MM.1S (cell line): ENCODE results near the gene ADCY9.

ENCODE experiments used
- DNase-seq: peaks from one replicate; pipeline ENCODE4 v3.0.0-alpha.2; 2015
- H2AFZ ChIP-seq: fragments of 300-600 bp; sonication (generic); 2 replicates; pipeline ENCODE4 v1.6.0; 2016; ENCODE audit warnings: antibody characterized with exemption, low read length
- H3F3A ChIP-seq: fragments of 300-600 bp; sonication (generic); 2 replicates; pipeline ENCODE4 v1.6.1; 2016; ENCODE audit warnings: mild to moderate bottlenecking, antibody characterized with exemption, low read length, moderate library complexity, mixed read lengths; ENCODE audit not compliant: insufficient read depth
- H3K27ac ChIP-seq: fragments of 300-600 bp; sonication (generic); 2 replicates; pipeline ENCODE4 v1.5.1; 2016; ENCODE audit warnings: mild to moderate bottlenecking, low read length
- H3K27me3 ChIP-seq: fragments of 300-600 bp; sonication (generic); replicated peaks from 2 replicates; pipeline ENCODE4 v1.6.0; 2016; ENCODE audit warnings: low read length; ENCODE audit not compliant: insufficient read depth
- H3K36me3 ChIP-seq: fragments of 300-600 bp; sonication (generic); replicated peaks from 2 replicates; pipeline ENCODE4 v1.6.1; 2016; ENCODE audit warnings: mild to moderate bottlenecking, low read length, mixed read lengths; ENCODE audit not compliant: insufficient read depth
- H3K4me1 ChIP-seq: fragments of 300-600 bp; sonication (generic); 2 replicates; pipeline ENCODE4 v1.6.1; 2016; ENCODE audit warnings: low read length, mixed read lengths
- H3K4me2 ChIP-seq: fragments of 300-600 bp; sonication (generic); 2 replicates; pipeline ENCODE4 v1.6.0; 2016; ENCODE audit warnings: low read depth, low read length
- H3K4me3 ChIP-seq: fragments of 300-600 bp; sonication (generic); 2 replicates; pipeline ENCODE4 v1.5.1; 2016; ENCODE audit warnings: low read length, mixed read lengths
- H3K79me2 ChIP-seq: fragments of 300-600 bp; sonication (generic); 2 replicates; pipeline ENCODE4 v1.6.1; 2016; ENCODE audit warnings: mixed run types, low read length, mixed read lengths
- H3K9ac ChIP-seq: fragments of 300-600 bp; sonication (generic); 2 replicates; pipeline ENCODE4 v1.6.1; 2016; ENCODE audit warnings: low read length, mixed read lengths
- H3K9me2 ChIP-seq: fragments of 300-600 bp; sonication (generic); replicated peaks from 2 replicates; pipeline ENCODE4 v1.6.1; 2016; ENCODE audit warnings: mild to moderate bottlenecking, low read length, mixed read lengths; ENCODE audit not compliant: insufficient read depth
- H3K9me3 ChIP-seq: fragments of 300-600 bp; sonication (generic); replicated peaks from 2 replicates; pipeline ENCODE4 v1.6.1; 2016; ENCODE audit warnings: mild to moderate bottlenecking, low read length, mixed read lengths; ENCODE audit not compliant: insufficient read depth
- H4K20me1 ChIP-seq: fragments of 300-600 bp; sonication (generic); 2 replicates; pipeline ENCODE4 v1.6.1; 2016; ENCODE audit warnings: mild to moderate bottlenecking, low read length, moderate library complexity, mixed read lengths; ENCODE audit not compliant: insufficient read depth
- CTCF ChIP-seq: fragments of 300-600 bp; sonication (generic); IDR thresholded peaks from 2 replicates; pipeline ENCODE4 v1.5.1; 2016; ENCODE audit warnings: antibody characterized with exemption, low read length, mixed read lengths
- EZH2 ChIP-seq: fragments of 300-600 bp; sonication (generic); optimal IDR thresholded peaks from 2 replicates; pipeline ENCODE3; 2017; ENCODE audit warnings: low read depth, mild to moderate bottlenecking, antibody characterized with exemption, low read length, mixed read lengths
- EZH2phosphoT487 ChIP-seq: fragments of 300-600 bp; sonication (generic); IDR thresholded peaks from 2 replicates; pipeline ENCODE4 v1.6.1; 2018; ENCODE audit warnings: antibody characterized with exemption, low read length

ADCY9 gene

GRCh38 chr16:4135537-4135936 is 19.3 kb upstream of the ADCY9 start:
- Histone ChIP-seq H3K9me2 (no peaks in the 10 kb centered on the region), H3K4me3 (no peak overlapping the region), H3K27me3 (peaks cover 13% of the 10 kb centered on the region; the same call in 1 of the 2 replicates), H2AFZ (no peak overlapping the region), H3K9me3 (no peaks in the 10 kb centered on the region), H3K9ac (no peak overlapping the region), H4K20me1 (no peaks in the 10 kb centered on the region), H3F3A (no peaks in the 10 kb centered on the region), H3K79me2 (no peaks in the 10 kb centered on the region), H3K4me2 (no peak overlapping the region), H3K27ac (no peak overlapping the region), H3K4me1 (no peaks in the 10 kb centered on the region), H3K36me3 (no peaks in the 10 kb centered on the region)
- DNase-seq, result no peak
- TF ChIP-seq EZH2phosphoT487 (no peak), CTCF (no peak), EZH2 (no peak)

GRCh38 chr16:4133897-4134372 is 17.7 kb upstream of the ADCY9 start:
- H3K4me1 ChIP-seq, result no peaks in the 10 kb centered on the region
- no peak for TF ChIP-seq EZH2
- no peak for TF ChIP-seq CTCF
- no peak for TF ChIP-seq EZH2phosphoT487
- no peak overlapping the region for H3K4me3 ChIP-seq
- no peaks in the 10 kb centered on the region for H3F3A ChIP-seq
- no peaks in the 10 kb centered on the region for H4K20me1 ChIP-seq
- no peaks in the 10 kb centered on the region for H3K9me3 ChIP-seq
- H3K9me2 ChIP-seq, result no peaks in the 10 kb centered on the region
- no peak overlapping the region for H3K9ac ChIP-seq
- H3K27me3 ChIP-seq, result peaks cover 13% of the 10 kb centered on the region; the same call in 1 of the 2 replicates
- H3K27ac ChIP-seq, result no peak overlapping the region
- no peak overlapping the region for H2AFZ ChIP-seq
- no peak for DNase-seq
- H3K79me2 ChIP-seq, result no peaks in the 10 kb centered on the region
- H3K36me3 ChIP-seq, result no peaks in the 10 kb centered on the region
- no peak overlapping the region for H3K4me2 ChIP-seq

- H3K9me2 ChIP-seq, result no peaks in the 10 kb centered on the region
- H3K4me2 ChIP-seq, result no peak overlapping the region
- H3K36me3 ChIP-seq, result no peaks in the 10 kb centered on the region
- TF ChIP-seq CTCF, result no peak
- TF ChIP-seq EZH2phosphoT487, result no peak
- no peak for TF ChIP-seq EZH2
- H3K79me2 ChIP-seq, result no peaks in the 10 kb centered on the region
- no peak for DNase-seq
- peaks cover 15% of the 10 kb centered on the region; the same call in 1 of the 2 replicates for H3K27me3 ChIP-seq
- H3K4me3 ChIP-seq, result no peak overlapping the region
- H3K9me3 ChIP-seq, result no peaks in the 10 kb centered on the region
- H3K4me1 ChIP-seq, result no peaks in the 10 kb centered on the region
- no peak overlapping the region for H3K9ac ChIP-seq
- no peaks in the 10 kb centered on the region for H4K20me1 ChIP-seq
- no peak overlapping the region for H3K27ac ChIP-seq
- H2AFZ ChIP-seq, result no peak overlapping the region
- no peaks in the 10 kb centered on the region for H3F3A ChIP-seq
Observed at GRCh38 chr16:4131621-4132020, 15.4 kb upstream of the ADCY9 start.
